Esophagus (tissue), 2 donors: ENCODE data around the gene CRYBA1. TPM values are rescaled to one million over a fixed set of nuclear protein-coding genes. Genes with fewer than 3 reads are reported as not detected.

ENCODE experiments used
- polyA plus RNA-seq, 2 donors: library from polyadenylated mRNA; stranded (reverse); fragments of 200-250 nt; gene quantifications; one replicate each; pipeline ENCODE4 v1.2.3, GENCODE V29; 2013
- donor health status: healthy with polysubstance abuse.
- donor health status: Bipolar disorder and iron deficiency.

CRYBA1 gene
- polyA plus RNA-seq, 2 donors, result not detected

Other genes starting within 250 kb of the CRYBA1 start
- not detected for gene SEZ6, start 240.8 kb upstream of the CRYBA1 start, polyA plus RNA-seq
- under 1 TPM; 0.41 to 0.48 TPM for gene PIPOX, start 203.7 kb upstream of the CRYBA1 start, polyA plus RNA-seq
- 10 to 100 TPM; 39.1 to 86.4 TPM for gene MYO18A, start 66.5 kb upstream of the CRYBA1 start, polyA plus RNA-seq
- gene NUFIP2, start 47.3 kb downstream of the CRYBA1 start, polyA plus RNA-seq, result 1 to 10 TPM; 7.0 to 7.5 TPM
- gene TAOK1, start 143.5 kb downstream of the CRYBA1 start, polyA plus RNA-seq, result 1 to 10 TPM; 5.4 to 7.9 TPM